Thymus (tissue), 11 donors: ENCODE measurements around the gene NKX1-2. TPM values are rescaled to one million over a fixed set of nuclear protein-coding genes. Genes with fewer than 3 reads are reported as not detected.

Experiments
- DNase-seq, 9 donors: peaks; one replicate each; pipeline ENCODE4 v3.0.0-alpha.2; 2013; ENCODE audit warnings: low spot score in 9 of 9, low read depth in 6 of 9, missing footprints in 1 of 9
- H3K27ac ChIP-seq, 2 donors: one replicate each; pipeline ENCODE4 v1.5.1; 2013; ENCODE audit warnings: control low read depth in 1 of 2, low read depth in 1 of 2, low read length in 1 of 2, mild to moderate bottlenecking in 1 of 2, moderate library complexity in 1 of 2
- H3K27me3 ChIP-seq, 2 donors: one replicate each; pipeline ENCODE4 v1.5.1; 2013; ENCODE audit warnings: low read length in 1 of 2; ENCODE audit not compliant: control insufficient read depth in 2 of 2, insufficient read depth in 1 of 2
- H3K36me3 ChIP-seq, 2 donors: one replicate each; pipeline ENCODE4 v1.5.1; 2013; ENCODE audit warnings: low read length in 1 of 2, mild to moderate bottlenecking in 1 of 2, moderate library complexity in 1 of 2; ENCODE audit not compliant: control insufficient read depth in 2 of 2, insufficient read depth in 2 of 2
- H3K4me1 ChIP-seq, 2 donors: one replicate each; pipeline ENCODE4 v1.5.1; 2013; ENCODE audit warnings: low read length in 2 of 2; ENCODE audit not compliant: control insufficient read depth in 2 of 2, insufficient read depth in 2 of 2
- H3K4me3 ChIP-seq, 2 donors: one replicate each; pipeline ENCODE4 v1.5.1; 2013; ENCODE audit warnings: low read length in 2 of 2, control low read depth in 1 of 2, mild to moderate bottlenecking in 1 of 2
- H3K9me3 ChIP-seq, 2 donors: one replicate each; pipeline ENCODE4 v1.5.1; 2013; ENCODE audit warnings: low read length in 1 of 2, mild to moderate bottlenecking in 1 of 2; ENCODE audit not compliant: control insufficient read depth in 2 of 2, insufficient read depth in 1 of 2
- WGBS: extraction: QIAGEN DNeasy Blood & Tissue Kit; methylation state at CpG from one replicate; pipeline ENCODE4 v1.1.7; 2013; 5-methylcytosine and 5-hydroxymethylcytosine counted together
- polyA plus RNA-seq: library from polyadenylated mRNA; stranded (reverse); fragments of 200-250 nt; gene quantifications from one replicate; pipeline ENCODE4 v1.2.3, GENCODE V29; 2013
- total RNA-seq: library from RNA; stranded (reverse); fragments of 120-200 nt; gene quantifications from one replicate; pipeline ENCODE4 v1.2.4, GENCODE V29; 2013
- donor health status: healthy.

NKX1-2 gene
- total and polyA plus RNA-seq, 2 donors: 0.05 TPM

- WGBS: 96% methylated on average over 6 of the region's 6 CpGs
- Histone ChIP-seq H3K27ac (no peak overlapping the region), H3K4me1 (peaks cover 5 to 8% of the 10 kb centered on the region in 2 donors), H3K27me3 (peaks cover 3 to 46% of the 10 kb centered on the region in 2 donors), H3K9me3 (no peaks in the 10 kb centered on the region), H3K4me3 (no peak overlapping the region), H3K36me3 (no peaks in the 10 kb centered on the region)
- DNase-seq: no peak
Measured at GRCh38 chr10:124416733-124417132, 33.1 kb downstream of the NKX1-2 start.

GRCh38 chr10:124415210-124415609 lies 34.6 kb downstream of the NKX1-2 start:
- H3K27me3 ChIP-seq: peaks cover 3 to 32% of the 10 kb centered on the region in 2 donors
- peaks cover 5 to 8% of the 10 kb centered on the region in 2 donors for H3K4me1 ChIP-seq
- H3K27ac ChIP-seq: no peak overlapping the region
- H3K4me3 ChIP-seq: no peak overlapping the region
- no peak for DNase-seq
- H3K36me3 ChIP-seq: no peaks in the 10 kb centered on the region
- no peaks in the 10 kb centered on the region for H3K9me3 ChIP-seq
- WGBS: 94% methylated on average over 2 of the region's 2 CpGs

GRCh38 chr10:124414076-124414475 lies 35.8 kb downstream of the NKX1-2 start:
- H3K27me3 ChIP-seq: peaks cover 3 to 21% of the 10 kb centered on the region in 2 donors
- no peak overlapping the region for H3K27ac ChIP-seq
- H3K9me3 ChIP-seq: no peaks in the 10 kb centered on the region
- H3K4me1 ChIP-seq: peaks cover 5% of the 10 kb centered on the region in 2 donors
- H3K4me3 ChIP-seq: no peak overlapping the region
- DNase-seq: no peak
- 90% methylated on average over 4 of the region's 4 CpGs for WGBS
- no peaks in the 10 kb centered on the region for H3K36me3 ChIP-seq

GRCh38 chr10:124409696-124410095 lies 40.1 kb downstream of the NKX1-2 start:
- H3K27ac ChIP-seq: no peak overlapping the region
- no peaks in the 10 kb centered on the region for H3K9me3 ChIP-seq
- H3K4me1 ChIP-seq: no peaks in the 10 kb centered on the region
- no peak overlapping the region for H3K4me3 ChIP-seq
- H3K27me3 ChIP-seq: no peaks in the 10 kb centered on the region
- H3K36me3 ChIP-seq: no peaks in the 10 kb centered on the region
- DNase-seq: no peak

GRCh38 chr10:124408357-124408756 lies 41.5 kb downstream of the NKX1-2 start:
- WGBS: 97% methylated on average over 2 of the region's 2 CpGs
- no peak overlapping the region for H3K27ac ChIP-seq
- no peak overlapping the region for H3K4me3 ChIP-seq
- no peaks in the 10 kb centered on the region for H3K9me3 ChIP-seq
- no peaks in the 10 kb centered on the region for H3K27me3 ChIP-seq
- no peak for DNase-seq
- peaks cover 0 to 4% of the 10 kb centered on the region in 2 donors for H3K4me1 ChIP-seq
- peaks cover 0 to 3% of the 10 kb centered on the region in 2 donors for H3K36me3 ChIP-seq

GRCh38 chr10:124407456-124407855 lies 42.4 kb downstream of the NKX1-2 start:
- Histone ChIP-seq H3K4me1 (peaks cover 0 to 5% of the 10 kb centered on the region in 2 donors), H3K27me3 (no peaks in the 10 kb centered on the region), H3K9me3 (no peaks in the 10 kb centered on the region), H3K27ac (no peak overlapping the region), H3K4me3 (no peak overlapping the region), H3K36me3 (peaks cover 0 to 3% of the 10 kb centered on the region in 2 donors)
- no peak for DNase-seq
- 97% methylated on average over 2 of the region's 2 CpGs for WGBS

- WGBS: 62% methylated on average over 8 of the region's 8 CpGs
- H3K27ac ChIP-seq: no peak overlapping the region
Measured at GRCh38 chr10:124403548-124403947, 46.3 kb downstream of the NKX1-2 start.

GRCh38 chr10:124402273-124402672 lies 47.6 kb downstream of the NKX1-2 start:
- no peak overlapping the region for H3K27ac ChIP-seq
- no peak overlapping the region for H3K4me3 ChIP-seq
- peaks cover 0 to 5% of the 10 kb centered on the region in 2 donors for H3K4me1 ChIP-seq
- WGBS: 96% methylated on average over 2 of the region's 2 CpGs
- no peak for DNase-seq
- no peaks in the 10 kb centered on the region for H3K9me3 ChIP-seq
- peaks cover 0 to 12% of the 10 kb centered on the region in 2 donors for H3K36me3 ChIP-seq
- H3K27me3 ChIP-seq: no peaks in the 10 kb centered on the region

More at GRCh38 chr10:124403548-124403947, 46.3 kb downstream of the NKX1-2 start:
- Histone ChIP-seq H3K4me1 (peaks cover 0 to 5% of the 10 kb centered on the region in 2 donors), H3K9me3 (no peaks in the 10 kb centered on the region), H3K27me3 (no peaks in the 10 kb centered on the region), H3K36me3 (peaks cover 0 to 6% of the 10 kb centered on the region in 2 donors), H3K4me3 (no peak overlapping the region)
- DNase-seq: peak; percentile 44 to 94 (median 81)

GRCh38 chr10:124401633-124402032 lies 48.2 kb downstream of the NKX1-2 start:
- peaks cover 0 to 5% of the 10 kb centered on the region in 2 donors for H3K4me1 ChIP-seq
- H3K4me3 ChIP-seq: no peak overlapping the region
- WGBS: 97% methylated on average over 5 of the region's 5 CpGs
- peaks cover 0 to 12% of the 10 kb centered on the region in 2 donors for H3K36me3 ChIP-seq
- no peak overlapping the region for H3K27ac ChIP-seq
- no peak for DNase-seq
- H3K9me3 ChIP-seq: no peaks in the 10 kb centered on the region
- no peaks in the 10 kb centered on the region for H3K27me3 ChIP-seq
